ENCODE measurements around the gene DEFB125.

- TF ChIP-seq L3MBTL2 (conservative IDR thresholded peaks at IDR 0.05) (no peak), ELF4 (IDR thresholded peaks at IDR 0.05) (no peak), BHLHE40 (IDR thresholded peaks at IDR 0.05; ENCODE audit: borderline replicate concordance) (no peak), FOXA1 (IDR thresholded peaks at IDR 0.05) (no peak), SP1 (IDR thresholded peaks at IDR 0.05) (no peak)
These were observed 27.2 kb upstream of the DEFB125 start for GRCh38 chr20:60035-60918.
